Activated CD4-positive, alpha-beta T cell treated with anti-CD3 and anti-CD28 coated beads, Interleukin-2, Interleukin-4, amounts not matched to agents 100 ng/mL and 50 ng/mL, durations not matched to agents 16 hours and 8 hours (primary cell): Measurements from ENCODE around the gene CTNNA2.
"Not testable (repeated sequence)": the region's sequence is repeated elsewhere in the genome, so short reads cannot be mapped to it uniquely, and the experiment has no call there.

ENCODE experiments used
- DNase-seq: peaks from one replicate; pipeline ENCODE4 v3.0.0-alpha.2; 2020; ENCODE audit warnings: low spot score

CTNNA2 gene

GRCh38 chr2:80149991-80150390 is 637.1 kb downstream of the CTNNA2 start:
- DNase-seq = no peak

DNA sequence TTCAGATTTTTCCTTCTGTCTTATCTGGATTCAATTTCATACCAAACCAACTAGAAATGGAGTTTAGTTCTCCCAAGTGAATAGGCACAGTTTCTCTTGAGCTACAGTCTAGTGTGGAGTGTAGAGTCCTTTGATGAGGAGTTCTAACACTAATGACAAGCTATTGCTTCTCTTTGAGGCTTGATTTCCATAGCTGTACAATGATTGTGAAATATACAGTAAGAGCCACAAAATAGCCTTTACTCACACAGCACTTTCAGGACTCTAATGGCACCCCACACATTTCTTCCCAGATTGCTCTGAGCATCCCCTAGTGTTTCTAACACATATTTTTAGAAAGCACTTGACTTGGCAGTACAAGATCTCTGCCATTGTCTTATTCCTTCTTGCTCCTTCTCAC is 638.4 kb downstream of the CTNNA2 start:
- DNase-seq = no peak

- no peak for DNase-seq
These were observed 638.8 kb downstream of the CTNNA2 start for GRCh38 chr2:80151651-80152050.

- DNase-seq = no peak
These were observed 640.3 kb downstream of the CTNNA2 start for GRCh38 chr2:80153151-80153550.

DNA sequence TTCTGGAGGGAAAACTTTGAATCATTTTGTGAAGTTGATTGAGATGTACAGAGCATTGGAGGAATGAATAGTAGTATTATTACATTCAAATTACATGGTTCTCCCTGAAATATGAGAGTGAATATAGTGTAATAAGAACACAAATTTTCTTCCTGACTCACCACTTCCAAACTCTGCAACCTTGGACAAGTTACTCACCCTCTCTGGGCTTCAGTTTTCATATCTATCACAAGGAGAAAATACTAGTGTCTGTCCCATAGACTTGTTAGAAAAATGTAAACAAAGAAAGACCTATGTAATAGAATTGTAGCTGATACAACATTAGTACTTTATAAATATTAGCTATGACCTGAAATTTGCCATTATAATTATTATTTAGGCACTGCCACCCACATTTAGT is 640.9 kb downstream of the CTNNA2 start:
- DNase-seq = no peak

DNA sequence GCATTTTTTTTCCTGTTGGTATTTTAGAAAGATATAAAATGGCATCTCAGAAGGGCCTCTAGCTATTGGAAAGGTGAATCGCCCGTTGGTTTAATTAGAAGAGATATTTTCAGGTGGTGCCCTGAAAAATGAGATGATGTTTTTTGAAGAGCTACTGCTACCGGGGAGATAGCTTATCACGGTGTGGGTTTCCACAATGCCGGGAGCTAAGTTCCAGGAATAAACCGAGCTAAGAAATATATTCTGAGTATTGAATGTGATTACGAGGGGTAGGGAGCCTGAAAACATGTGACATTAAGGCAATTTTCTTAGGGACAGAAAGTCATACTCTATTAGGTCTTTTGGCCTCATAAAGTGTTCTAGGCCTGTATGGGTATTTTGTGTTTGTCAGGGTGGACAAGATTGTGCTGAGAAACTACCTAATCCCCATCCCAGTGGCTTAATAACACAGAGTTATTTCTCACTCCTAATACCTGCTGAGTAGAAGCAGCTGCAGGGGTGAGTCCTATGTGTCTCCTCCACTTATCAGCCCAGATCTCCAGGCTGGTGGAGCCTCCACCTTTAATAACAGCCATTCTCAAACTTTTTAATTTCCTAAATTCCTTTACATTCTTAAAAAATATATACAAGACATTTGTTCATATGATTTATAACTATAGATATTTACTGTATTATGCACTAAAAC is 641.5 kb downstream of the CTNNA2 start:
- DNase-seq = no peak

- DNase-seq = no peak
These were observed 651.5 kb downstream of the CTNNA2 start for GRCh38 chr2:80164375-80164774.

- no peak for DNase-seq
These were observed 653.8 kb downstream of the CTNNA2 start for GRCh38 chr2:80166483-80167171.

GRCh38 chr2:80167284-80167808 is 654.5 kb downstream of the CTNNA2 start:
- DNase-seq = no peak

DNA sequence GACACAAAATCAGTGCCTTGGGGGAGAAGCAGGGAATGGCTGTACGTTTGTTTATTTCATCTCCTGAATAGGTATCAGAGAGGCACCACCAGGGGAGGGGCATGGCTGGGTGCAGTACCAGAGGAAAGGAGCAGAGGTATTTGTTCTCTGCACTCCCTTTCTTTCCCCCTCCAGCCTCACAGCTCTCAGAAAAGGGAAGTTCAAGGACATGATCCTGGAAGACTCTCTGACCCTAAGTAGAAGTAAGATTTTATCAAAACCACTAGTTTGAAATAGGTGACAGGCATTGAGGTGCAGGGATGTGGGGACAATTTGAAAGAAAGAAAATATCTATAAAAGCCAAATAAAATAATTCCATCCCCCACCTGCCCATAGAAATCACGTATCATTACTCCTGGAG is 655.2 kb downstream of the CTNNA2 start:
- no peak for DNase-seq

DNA sequence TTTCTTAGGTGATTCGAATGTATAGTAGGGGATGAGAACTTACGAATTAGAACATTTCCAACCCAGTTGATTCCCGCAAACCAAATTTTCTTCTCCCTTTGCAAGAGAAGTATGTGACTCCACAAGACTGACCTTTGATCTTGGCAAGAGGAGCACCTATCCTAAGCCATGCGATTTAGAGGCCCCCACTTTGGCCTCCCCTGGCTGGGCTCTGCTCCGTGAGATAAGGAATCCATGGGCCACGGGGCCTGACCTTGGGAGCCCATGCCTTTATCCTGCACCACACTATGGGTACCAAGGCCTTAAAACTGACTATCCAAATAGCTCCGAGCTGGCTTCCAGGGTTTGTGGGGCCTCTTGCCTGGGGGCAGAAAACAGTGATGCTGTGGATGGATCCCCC is 656.0 kb downstream of the CTNNA2 start:
- DNase-seq = no peak

- no peak for DNase-seq
These were observed 657.2 kb downstream of the CTNNA2 start for GRCh38 chr2:80169811-80170594.

GRCh38 chr2:80185091-80185490 is 672.2 kb downstream of the CTNNA2 start:
- no peak for DNase-seq

- no peak for DNase-seq
These were observed 673.4 kb downstream of the CTNNA2 start for GRCh38 chr2:80186262-80186661.

DNA sequence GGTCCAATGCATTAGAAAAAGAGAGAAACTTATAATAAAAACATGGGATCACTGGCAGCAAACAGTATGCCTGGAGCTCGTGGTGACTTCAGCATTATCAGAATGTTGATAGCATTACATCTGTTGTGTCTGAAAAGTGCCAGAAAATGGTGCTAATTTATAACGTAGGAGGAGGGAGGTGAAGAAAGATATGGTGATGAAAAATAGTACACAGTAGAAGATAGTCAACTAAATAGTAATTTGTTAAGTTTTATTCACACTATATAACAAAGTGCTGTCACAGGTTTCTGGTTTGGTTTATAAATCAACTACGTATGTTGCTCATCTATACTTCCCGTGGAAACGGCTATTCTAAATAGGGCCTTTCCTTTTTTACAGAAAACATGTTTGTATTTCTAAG is 674.3 kb downstream of the CTNNA2 start:
- DNase-seq = no peak

- DNase-seq = no peak
These were observed 677.3 kb downstream of the CTNNA2 start for GRCh38 chr2:80190166-80190565.

GRCh38 chr2:80193566-80193965 is 680.7 kb downstream of the CTNNA2 start:
- DNase-seq = no peak

GRCh38 chr2:80195034-80195433 is 682.2 kb downstream of the CTNNA2 start:
- no peak for DNase-seq

- DNase-seq = no peak
These were observed 685.2 kb downstream of the CTNNA2 start for GRCh38 chr2:80198042-80198441.

DNA sequence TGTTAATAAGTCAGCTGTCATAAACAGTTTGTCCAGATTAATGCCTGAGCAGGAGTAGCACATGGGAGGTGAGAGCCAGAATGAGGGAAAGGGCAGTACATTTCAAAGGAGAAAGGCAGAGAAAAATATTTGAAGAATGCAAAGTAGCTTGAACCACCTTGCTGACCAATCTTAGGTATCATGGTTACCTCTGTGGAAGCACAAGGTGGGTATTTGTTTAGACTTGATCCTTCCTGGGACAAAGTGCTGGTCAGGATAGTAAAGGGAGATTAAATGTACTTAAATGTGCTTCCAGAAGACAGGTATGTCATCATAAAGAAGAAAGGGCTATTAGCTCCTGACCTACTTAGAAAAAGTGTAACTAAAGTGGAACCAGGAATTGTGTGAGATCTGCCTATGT is 686.7 kb downstream of the CTNNA2 start:
- no peak for DNase-seq

GRCh38 chr2:80203929-80204328 is 691.1 kb downstream of the CTNNA2 start:
- not testable (repeated sequence) for DNase-seq

DNA sequence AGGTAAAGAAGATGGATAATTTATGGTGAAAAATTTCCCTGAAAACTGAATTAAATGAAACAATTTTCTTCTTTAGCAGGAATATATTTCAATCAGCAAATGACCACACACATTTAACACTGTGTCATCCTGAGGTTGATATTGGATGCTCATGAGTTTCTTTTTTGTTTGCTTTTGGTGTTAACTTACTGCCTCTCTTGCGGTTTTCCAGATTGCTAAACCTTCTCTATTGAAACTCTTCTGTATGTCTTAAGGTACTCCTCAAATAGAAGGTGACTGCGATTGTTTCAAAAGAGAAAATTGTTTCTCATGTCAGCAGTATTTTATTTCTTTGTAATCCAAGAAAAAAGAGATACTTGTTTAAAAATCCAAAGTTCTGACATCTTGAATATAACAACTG is 692.6 kb downstream of the CTNNA2 start:
- no peak for DNase-seq

DNA sequence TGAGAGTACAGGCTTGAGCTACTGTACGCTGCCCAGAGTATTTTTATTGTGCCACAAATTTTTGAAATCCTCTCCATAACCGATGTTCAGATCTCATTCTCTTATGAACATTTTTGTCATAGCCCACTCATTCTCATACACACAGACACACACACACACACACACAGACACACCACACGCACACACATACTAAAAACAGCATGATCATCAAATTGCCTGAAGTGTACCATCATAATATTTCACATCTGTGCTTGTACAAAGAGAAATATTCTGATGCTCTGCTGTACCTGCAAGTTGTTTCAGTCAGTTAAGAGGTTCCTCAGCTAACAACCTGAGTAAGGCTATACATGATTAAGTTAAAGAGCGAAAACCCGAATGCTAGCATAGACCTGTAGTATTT is 696.6 kb downstream of the CTNNA2 start:
- no peak for DNase-seq
